Fibroblast of skin of left quadriceps (primary cell): ENCODE measurements around the gene ITGA11.

ENCODE experiments used
- DNase-seq, 2 experiments: peaks; one replicate each; pipeline ENCODE4 v3.0.0-alpha.2; 2013; ENCODE audit warnings: low read depth in 2 of 2

The ITGA11 gene

DNA sequence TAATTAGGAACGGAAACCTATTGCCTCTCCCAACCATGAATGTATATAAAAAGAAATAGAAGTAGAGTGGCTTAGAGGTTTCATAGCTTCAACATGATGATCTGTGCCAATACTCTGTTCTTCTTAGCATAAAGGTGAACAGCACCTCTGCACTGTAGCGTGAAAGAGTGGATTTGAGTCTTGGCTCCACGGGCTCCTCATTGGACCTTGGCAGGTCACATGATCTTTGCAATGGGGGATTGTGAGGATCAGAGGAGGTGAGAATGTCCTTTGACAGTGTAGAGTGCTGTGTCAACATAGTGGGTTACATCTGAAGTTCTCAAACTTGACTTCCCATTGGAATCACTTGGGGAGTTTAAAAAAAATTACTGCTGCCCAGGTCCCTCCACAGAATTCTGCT, 103.0 kb downstream of the ITGA11 start:
- DNase-seq, result no peak

DNA sequence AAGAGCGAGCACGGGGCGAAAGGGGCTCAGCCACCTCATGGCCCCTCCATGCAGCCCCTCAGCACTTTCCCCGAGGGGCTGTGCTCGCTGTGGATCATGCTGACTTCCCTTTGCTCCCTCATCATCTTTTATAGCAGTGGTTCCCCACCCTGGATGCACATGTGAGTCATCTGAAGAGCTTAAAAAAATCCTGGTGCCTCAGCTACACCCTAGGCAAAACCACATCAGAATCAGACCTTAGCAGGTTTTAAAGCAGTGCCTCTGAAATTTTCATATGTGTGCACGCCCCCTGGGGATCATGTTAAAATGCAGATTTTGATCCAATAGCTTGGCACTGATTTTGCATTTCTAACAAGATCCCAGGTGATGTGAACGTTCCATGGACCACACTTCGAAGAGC, 103.5 kb downstream of the ITGA11 start:
- DNase-seq, result no peak

DNA sequence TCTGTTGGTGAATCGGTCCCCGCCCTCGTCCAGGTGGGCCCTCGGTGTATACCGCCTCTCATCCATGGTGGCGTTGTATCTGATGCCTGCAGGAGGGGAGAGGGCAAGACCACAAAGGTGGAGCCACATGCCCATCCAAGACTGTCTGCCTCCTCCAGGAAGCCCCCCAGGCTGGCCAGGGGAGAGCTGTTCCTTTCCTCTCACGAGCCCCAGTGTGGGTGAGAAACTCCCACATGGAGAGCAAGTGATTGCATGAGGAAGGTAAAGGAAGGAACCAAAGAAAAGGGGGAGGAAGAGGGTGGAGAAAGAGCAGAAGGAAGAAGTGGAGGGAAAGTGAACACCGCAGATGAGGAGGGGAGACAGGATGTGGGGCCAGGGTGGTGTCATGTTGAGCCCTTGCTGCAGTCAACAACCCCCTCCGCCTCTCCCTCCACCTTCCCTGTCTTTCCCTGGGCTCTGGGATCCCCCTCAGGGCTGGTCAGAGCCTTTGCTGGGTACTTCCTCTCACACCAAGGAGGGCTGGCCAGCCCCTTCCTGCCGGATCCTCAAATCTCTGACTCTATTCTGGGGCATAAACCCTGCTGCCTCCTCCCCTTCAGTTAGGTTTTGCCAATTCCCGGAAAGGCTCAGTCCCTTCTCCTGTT, 105.1 kb downstream of the ITGA11 start:
- no peak for DNase-seq

DNA sequence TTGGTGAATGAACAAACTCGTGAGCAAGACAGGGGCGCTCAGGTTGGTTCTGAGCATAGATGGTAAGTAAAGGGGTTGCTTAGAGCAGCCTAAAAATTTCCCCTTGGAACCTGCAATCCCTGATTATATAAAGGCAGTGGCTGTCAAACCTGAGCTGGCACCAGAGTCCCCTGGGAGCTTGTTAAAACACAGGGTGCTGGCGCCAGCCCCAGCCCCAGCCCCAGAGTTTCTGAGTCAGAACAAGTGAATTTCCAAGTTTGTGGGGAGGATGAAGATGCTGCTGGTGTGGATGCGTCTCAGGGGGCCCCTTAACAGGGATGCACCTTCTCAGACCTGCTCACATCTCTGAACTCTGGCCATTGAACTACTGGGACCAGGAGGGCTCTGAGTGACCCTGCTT, 106.2 kb downstream of the ITGA11 start:
- DNase-seq, result no peak

DNA sequence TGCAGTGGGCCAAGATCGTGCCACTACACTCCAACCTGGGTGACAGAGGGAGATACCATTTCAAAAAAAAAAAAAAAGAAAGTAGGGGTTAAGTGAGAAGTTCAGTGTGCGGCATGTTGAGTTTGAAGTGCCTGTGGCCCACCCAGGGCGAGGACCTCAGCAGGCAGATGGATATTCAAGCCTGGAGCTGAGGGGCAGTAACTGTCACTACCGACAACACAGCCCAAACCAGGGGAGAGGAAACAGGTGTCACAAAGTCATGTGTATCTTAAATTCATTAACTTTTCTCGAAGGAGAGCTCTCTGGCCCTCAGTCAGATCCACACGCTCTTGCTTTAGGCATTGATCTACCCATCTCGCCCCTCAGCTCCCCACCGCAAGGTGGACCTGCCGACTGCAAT, 109.2 kb downstream of the ITGA11 start:
- no peak for DNase-seq

DNA sequence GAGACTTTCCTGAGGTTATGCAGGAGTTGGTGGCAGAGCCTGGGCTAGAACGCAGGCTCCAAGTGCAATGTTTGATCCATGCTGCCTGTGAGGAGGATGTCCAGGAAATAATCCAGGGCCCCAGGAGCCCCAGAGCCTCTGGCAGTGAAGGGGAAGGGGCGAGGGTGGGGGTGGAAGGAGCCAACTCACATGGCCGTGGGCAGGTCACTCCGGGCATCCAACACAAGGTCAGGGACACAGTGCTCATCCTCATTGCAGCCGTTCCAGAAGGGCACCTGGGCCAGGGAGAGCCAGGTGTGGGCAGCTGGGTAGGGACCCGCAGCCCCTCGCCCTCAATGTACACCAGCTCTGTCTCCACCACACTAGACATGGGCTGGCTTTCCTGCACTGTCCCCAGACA, 110.7 kb downstream of the ITGA11 start:
- DNase-seq, result no peak

DNA sequence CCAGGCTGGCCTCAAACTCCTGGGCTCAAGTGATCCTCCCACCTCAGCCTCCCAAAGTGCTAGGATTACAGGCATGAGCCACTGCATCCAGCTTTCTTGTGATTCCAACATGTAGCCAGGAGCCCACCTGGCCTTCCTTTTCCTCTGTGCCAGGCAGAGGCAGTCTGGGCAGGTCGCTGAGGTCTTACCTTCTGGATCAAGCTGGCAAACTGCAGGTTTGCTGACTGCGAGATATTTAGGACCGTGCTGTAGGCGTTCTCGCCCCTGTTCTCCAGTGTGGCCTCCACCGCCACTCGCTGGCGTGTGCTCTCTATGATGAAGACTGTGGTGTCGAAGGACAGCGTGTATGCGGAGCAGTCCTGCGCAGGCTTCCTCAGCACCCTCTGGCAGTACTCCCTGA, 112.0 kb downstream of the ITGA11 start:
- DNase-seq, result no peak

DNA sequence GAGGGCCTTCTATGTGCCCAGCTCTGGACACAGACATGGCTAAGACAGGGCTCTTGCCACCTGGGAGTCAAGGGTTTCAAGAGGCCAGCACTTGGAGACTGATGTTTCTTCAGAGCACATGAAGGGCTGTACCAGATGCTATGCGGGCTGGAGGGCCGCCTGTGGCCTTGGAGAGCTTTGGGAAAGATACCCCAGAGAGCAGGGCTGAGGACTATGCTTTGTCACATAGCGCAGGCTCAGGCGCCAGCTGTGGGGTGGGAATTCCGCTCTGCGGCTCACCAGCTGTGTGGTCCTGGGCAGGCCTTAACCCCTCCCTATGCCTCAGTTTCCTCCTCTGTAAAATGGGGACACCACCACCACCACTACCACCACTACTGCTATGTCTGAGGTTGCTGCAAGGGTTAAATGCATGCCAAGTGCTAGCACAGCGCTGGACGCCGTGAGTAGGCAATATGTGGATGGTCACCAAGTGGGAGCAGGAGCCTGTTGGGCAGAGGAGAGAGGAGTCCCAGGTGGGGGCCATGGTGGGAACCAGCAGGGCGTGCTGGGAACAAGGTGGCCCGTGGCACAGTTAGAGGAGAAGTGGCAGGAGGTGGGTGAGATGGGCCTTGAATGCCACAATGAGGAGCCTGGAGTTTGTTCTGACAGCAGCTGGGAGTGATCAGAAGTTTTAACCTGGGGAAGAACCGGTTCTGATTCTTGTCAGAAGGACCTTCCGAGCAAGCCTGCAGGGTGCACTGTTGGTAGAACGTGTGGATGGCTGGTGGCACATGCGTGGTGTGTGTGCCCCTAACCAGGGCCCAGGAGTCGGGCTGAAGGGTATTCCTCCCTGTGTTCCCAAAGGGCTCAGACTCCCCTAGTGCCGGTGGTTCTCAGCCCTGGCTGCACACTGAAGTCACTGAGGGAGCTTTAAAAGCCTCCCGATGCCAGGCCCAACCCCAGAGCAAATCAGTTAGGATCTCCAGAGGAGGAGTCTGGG, 112.7 kb downstream of the ITGA11 start:
- no peak for DNase-seq

DNA sequence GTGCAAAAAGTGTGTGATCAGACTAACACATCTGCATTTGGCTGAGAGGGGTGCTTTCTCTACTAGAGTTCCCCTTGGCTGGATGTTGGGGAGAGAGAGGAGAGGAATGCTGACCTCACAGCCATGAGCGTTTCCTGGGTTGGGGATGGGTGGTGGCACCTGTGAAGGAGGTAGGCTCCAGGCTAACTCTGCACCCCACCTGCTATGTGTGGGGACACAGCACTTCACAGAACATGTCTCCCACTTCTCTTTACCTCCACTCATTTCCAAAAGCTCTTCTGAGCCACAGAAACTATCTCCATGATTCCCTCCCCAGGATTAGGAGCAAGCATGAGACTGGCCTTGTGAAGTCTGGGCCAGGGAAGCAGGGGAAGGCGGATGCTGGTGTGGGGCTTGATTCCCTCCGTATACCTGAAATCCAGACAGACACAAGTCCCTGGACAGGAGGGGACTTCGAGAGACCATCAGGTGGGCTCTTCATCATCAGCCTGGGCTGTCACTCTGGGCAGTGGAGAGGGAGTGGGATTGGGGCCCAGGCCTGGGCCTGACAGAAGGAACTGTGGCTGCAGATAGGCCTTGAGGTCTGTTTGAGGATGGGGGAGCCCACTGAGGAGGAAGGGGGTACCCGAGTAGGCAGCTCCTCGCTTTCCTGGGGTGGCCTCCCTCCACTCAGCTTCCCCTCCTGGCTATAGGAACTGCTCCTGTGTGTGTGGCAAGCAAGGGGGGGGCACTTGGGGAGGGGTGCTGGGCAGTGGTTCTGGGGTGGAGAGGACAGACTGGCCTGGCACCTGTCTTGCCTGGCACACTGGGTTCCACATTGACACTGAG, 113.7 kb downstream of the ITGA11 start:
- no peak for DNase-seq

DNA sequence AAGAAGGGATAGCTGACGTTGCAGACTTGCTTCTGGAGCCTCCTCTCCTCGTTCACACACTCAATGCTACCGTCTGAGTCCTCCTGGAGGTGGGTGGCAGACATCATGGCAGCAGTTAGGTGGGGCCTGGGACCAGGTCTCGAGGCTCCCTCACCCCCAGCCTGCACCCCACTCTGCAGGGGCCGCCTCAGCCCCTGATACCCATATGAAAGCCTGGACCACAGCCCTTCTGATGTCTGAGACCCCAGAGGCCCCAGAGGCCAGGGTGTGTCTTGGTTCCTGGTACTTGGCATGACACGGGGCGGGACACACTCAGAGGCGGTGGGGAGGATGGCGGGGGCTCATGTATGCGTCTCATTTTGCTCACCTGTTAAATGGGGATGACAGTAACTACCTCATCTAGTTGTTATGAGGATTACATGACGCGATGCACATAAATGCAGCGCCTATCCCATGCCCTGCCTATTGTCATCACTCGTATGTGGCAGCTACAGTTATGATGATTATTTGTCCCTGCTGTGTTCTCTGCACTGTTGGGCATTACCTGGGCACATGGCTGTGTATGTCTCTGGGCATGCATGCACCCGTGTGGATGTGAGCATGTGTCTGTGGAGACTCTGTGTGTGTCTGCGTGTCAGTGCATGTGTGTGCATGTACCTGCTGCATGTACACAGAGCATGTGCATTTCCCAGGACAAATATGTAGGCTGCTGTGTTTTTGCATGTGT, 114.5 kb downstream of the ITGA11 start:
- DNase-seq, result no peak

DNA sequence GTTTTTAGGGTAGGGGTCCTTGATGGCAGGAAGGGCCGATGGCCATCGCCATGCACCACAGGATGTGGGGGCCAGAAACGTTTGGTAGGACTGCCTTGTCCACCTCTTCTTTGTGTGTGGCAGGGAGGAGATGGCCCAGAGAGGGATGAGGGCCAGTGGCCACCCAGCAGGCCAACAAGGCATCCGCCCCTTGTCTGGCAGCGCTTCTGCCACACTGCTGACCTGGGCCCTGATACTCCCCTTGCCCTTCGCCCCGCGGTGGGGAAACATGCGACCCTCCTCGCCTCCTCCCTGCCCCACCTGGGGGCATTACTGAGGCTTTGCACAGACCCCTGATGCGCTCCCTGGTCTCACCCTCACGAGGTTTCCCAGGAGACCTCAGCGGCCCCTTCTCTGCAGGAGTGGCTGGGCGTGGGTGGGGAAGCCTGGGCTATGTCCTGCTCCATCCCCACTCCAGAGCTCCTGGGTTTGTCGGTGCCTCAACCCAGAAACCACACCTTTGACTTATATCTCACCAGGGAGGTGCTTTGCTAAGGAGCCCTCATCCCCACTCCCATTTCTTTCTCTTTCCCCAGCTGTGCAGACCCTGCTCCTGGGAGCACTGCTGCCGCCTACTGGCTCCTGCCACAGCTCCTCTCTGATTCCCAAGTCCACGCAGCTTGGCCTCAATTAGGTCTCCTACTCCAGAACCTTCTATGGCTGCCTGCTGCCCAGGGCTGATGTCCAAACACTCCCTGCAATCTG, 115.7 kb downstream of the ITGA11 start:
- no peak for DNase-seq

DNA sequence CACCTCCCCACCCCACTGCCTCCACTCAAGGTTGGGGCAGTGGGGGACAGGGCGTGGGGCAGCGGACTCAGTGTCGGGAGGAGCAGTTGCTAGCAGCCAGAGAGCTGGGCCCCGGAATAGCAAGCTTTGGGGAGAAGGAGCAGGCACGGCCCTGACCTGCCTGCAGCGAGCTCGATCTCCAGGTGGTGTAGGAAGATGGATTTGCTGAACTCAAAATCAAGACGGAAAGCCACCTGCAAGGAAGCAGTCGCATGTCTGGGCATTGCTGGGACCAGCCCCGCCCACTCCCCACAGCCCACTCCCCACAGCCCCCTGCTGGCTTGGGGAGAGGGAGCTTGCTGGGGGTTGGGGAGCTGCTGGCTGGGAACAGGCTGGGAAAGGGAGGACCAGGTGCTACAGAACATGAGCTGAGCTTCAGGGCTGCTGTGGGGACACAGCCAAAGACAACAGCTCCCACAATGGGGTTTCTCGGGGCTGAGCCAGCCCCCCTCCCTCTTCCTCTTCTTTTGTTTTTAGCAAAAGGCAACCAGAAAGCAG, 116.4 kb downstream of the ITGA11 start:
- no peak for DNase-seq

DNA sequence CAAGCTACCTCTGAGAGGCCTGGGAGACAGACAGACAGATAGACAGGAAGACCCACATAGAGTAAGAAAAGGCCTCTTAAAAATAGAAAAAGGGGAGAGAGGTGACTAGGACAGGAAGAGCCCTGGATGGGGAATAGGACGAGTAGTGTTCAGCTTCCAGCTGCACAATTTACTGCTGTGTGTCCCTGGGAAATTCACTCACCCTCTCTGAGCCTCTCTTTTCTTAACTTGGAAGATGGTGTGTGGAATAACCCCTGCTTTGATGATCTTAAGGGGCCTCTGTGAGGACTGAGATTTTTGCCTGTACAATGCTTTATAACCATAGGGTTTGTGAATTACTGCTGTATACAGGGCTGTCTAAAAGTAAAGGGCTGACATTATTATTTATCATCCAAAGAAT, 116.9 kb downstream of the ITGA11 start:
- no peak for DNase-seq

DNA sequence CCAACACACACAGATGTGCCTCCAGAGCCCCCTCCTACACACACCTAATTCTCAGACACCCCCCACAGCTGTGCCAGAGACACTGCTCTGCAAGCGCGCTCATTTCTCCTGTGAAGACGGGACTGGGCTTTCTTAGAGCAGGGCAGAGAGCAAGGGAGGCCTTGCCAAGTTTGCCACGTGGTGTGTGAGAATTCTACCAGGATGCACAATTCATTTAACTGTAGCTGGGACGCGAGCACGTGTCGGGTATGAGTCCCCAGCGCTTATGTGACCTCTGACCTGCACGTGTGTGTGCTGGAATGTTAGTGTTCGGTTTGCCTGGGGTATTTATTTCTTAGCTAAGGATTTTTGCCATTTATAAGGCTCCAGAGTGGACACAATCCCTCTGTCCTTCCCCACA, 117.4 kb downstream of the ITGA11 start:
- no peak for DNase-seq

DNA sequence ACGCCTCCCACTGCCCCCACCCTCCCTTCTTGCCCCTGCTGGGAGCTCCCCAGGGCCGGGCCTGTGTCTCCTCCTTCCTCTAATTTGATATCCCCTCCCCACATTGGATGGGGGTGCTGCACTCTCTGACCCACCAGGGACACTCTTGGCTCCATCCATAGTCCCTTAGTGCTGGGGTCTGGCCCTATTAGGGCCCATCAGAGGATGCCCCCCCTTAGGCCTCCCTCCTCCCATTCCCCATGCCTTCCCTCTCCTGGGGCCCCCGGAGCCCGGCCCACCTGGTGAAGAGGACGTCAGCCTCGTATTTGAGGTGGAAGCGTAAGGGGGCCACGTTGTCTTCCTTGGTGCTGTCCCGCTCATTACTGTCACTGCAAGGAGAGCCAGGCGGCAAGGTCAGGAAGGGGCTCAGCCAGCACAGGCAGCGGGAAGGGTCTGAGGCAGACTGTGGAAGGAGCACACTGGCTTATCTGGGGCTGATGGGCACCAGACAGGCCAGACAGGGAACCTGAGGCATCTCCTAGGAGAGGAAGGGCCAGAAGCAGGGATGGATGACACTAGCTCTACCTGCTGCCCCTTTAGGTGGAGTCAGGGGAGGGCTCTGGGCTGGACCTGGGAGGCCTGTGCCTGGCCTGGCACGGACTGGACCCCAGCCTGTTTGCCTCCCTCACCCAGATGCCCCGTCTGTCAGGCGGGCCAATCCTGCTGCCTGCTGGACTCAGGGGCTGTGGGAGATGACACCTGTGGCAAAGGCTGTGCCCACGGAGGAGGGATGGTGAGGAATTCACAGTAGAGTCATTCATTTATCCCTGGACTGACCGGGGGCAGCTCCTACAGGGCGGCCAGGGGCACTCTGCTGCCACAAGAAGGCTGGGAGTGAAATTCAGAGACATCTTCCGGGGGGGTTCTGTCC, 118.2 kb downstream of the ITGA11 start:
- DNase-seq, result no peak

DNA sequence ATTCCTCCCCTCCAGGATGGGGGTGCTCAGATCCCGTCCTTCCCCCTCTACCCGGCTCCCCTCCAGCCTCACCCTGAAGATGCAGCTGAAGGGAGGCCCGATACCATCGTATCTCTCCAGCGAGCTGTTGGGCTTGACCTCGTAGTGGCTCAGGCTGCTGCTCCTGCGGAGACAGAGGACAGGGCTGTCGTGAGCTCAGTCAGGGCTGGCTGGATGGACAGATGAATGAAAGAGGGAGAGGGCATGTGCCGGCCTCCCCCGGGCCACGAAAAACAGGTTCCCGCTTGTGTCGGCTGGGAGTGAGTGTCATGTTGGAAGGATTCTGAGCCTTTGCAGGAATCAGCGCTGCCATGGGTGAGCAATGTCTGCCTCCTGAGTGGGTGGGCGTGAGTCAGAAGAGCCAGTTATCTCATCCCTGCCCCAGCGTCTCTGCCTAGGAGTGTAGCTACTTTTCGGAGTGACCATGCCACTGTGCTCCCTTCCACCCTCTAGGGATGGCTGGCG, 119.2 kb downstream of the ITGA11 start:
- DNase-seq, result no peak

DNA sequence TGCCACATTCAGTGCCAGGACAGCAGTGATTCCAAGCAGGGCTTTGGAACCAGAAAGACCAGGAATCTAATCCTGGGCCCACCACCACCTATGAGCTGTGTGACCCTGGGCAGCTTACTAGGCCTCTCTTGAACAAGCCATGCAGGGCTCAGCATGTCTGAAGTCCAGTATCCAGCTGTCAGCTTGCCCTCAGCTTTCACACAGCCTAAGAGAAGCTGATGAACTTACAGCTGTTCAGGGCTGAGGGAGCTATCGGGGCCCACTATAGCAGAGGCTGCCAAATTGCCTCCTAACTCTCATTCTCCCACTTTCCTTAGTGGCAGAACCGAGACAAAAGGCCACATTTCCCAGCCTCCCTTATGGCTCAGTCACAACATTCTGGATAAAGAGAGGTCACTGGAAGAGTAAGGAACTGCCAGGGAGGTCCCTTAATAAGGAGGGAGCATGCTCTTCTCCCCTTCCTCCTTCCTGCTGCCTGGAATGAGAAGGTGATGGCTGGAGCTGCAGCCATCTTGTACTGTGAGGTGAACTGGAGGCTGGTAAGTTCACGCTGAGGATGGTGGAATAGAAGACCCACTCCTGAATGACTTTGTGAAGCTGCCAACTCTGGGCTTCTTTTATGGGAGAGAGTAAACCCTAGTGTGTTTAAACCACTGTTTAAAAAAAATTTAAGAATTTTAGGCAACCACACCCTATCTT, 120.0 kb downstream of the ITGA11 start:
- DNase-seq, result no peak

DNA sequence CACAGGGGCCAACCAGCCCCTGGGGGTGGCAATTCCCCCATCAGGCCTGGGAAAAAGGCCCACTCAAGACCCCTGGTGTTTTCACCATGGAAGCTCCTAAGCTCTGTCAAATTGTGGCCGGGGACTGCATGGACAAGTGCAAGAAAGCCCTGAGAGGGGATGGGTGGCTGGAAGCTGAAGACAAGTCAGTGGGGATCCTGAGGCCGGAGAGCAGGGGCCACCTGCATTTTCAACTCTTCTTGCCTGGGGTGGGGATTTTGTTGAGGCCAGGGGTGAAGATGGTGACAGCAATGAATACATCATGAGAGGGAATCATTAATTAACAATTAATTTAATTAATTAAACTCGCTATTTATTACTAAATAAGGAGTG, 120.5 kb downstream of the ITGA11 start:
- no peak for DNase-seq
